SKM-1 (cell line): ENCODE measurements around the gene GRID1.

Experiments
- DNase-seq: peaks from one replicate; lab custom pipeline; 2025; ENCODE audit not compliant: unreplicated experiment; lab: John Stamatoyannopoulos, UW

GRID1 gene

GRCh38 chr10:86217371-86218080, 149.1 kb downstream of the GRID1 start:
- no peak for DNase-seq

GRCh38 chr10:86216886-86217285, 149.7 kb downstream of the GRID1 start:
- no peak for DNase-seq

- no peak for DNase-seq
Observed at GRCh38 chr10:86215712-86216111, 150.9 kb downstream of the GRID1 start.

- DNase-seq, result no peak
Observed at GRCh38 chr10:86215046-86215445, 151.5 kb downstream of the GRID1 start.

- DNase-seq, result no peak
Observed at GRCh38 chr10:86213148-86213547, 153.4 kb downstream of the GRID1 start.

GRCh38 chr10:86212391-86212700, 154.2 kb downstream of the GRID1 start:
- no peak for DNase-seq

GRCh38 chr10:86211691-86212390, 154.8 kb downstream of the GRID1 start:
- DNase-seq, result no peak

GRCh38 chr10:86210416-86210815, 156.2 kb downstream of the GRID1 start:
- DNase-seq, result no peak

GRCh38 chr10:86209726-86210125, 156.9 kb downstream of the GRID1 start:
- DNase-seq, result no peak

- DNase-seq, result no peak
Observed at GRCh38 chr10:86207226-86207625, 159.4 kb downstream of the GRID1 start.

GRCh38 chr10:86206240-86206579, 160.4 kb downstream of the GRID1 start:
- DNase-seq, result no peak

GRCh38 chr10:86205306-86206239, 161.0 kb downstream of the GRID1 start:
- DNase-seq, result no peak

GRCh38 chr10:86204421-86205305, 161.9 kb downstream of the GRID1 start:
- DNase-seq, result no peak

- no peak for DNase-seq
Observed at GRCh38 chr10:86203162-86203905, 163.3 kb downstream of the GRID1 start.

- no peak for DNase-seq
Observed at GRCh38 chr10:86202226-86202735, 164.3 kb downstream of the GRID1 start.

GRCh38 chr10:86200867-86201266, 165.7 kb downstream of the GRID1 start:
- DNase-seq, result no peak

GRCh38 chr10:86200269-86200668, 166.3 kb downstream of the GRID1 start:
- DNase-seq, result no peak

- no peak for DNase-seq
Observed at GRCh38 chr10:86199041-86199440, 167.6 kb downstream of the GRID1 start.

- DNase-seq, result no peak
Observed at GRCh38 chr10:86198271-86198670, 168.3 kb downstream of the GRID1 start.
